Activated CD4-positive, alpha-beta T cell treated with anti-CD3 and anti-CD28 coated beads for 4 hours (primary cell): ENCODE data around the gene OTOP3.

Source experiments
- DNase-seq, 2 donors: peaks; one replicate each; pipeline ENCODE4 v3.0.0-alpha.2; 2020

Gene OTOP3

DNA sequence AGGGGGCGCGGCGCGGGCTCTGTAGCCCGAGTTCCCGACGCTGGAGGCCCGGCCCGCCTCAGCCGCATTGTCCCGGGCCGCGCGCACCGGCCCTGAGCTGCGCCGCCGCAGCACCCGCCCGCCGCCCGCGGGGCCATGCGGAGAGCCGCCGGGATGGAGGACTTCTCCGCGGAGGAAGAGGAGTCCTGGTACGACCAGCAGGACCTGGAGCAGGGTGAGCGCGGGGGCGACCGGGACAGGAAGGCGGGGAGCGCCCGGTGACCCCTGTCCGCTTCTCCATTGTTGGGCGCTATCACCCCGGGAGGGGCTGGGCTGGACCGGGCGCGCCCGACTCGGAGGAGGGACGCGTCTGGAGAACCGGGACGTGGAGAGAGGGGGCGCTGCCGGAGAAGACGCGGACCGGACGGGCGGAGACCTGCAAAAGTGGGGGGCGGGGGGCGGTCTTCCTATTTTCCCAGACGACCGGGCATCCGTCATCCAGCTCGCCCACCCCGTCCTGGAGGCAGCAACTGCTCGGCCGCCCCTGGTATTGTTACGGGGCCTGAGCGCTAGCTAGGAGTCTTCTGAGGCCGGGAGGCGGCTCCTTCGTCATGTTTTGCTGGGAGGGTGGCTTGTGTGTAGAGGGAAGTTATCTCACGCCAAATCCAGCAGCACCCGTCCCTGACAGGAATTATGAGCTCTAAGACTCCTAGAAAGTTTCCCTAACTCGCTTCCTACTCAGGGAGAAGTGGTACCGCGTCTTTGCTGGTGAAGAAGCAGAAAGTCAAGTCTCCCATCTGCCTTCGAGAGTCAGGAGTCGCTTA is 52.4 kb downstream of the OTOP3 start:
- no peak for DNase-seq

GRCh38 chr17:74990581-74991105 is 54.9 kb downstream of the OTOP3 start:
- no peak for DNase-seq

DNA sequence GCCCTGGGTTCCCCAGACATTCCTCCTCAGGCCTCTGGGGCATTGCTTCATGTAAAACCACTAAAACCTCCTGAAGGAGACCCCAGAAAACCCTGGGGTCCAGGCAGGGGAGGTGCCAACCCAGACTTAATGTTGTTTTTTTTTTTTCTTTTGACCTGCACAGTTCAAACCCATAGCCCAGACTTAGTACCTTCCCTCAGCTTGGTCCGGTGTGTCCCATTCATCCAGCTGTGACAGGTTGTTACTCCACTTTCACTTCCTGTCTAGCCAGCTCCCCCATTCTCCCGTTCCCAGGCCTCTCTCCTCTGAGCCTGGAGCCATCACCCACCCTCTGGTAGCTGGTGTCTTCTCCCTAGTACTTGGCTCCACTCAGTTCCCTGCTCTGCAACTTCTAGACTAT is 56.5 kb downstream of the OTOP3 start:
- DNase-seq: no peak

DNA sequence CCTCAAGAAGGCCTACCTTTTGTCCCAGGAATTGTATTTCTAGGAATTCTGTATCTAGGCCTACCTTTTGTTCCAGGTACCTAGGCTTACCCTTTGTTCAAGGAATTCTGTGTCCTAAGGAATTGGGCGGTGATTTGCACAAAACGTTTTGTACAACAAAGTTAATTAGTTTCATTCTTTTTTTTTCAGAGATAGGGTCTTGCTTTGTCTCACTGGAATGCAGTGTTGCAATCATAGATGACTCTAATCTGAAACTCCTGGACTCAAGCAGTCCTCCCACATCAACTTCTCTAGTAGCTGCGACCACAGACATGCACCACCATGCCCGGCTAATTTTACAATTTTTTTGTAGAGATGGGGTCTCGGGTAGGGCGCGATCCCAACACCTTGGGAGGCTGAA is 58.7 kb downstream of the OTOP3 start:
- DNase-seq: no peak

DNA sequence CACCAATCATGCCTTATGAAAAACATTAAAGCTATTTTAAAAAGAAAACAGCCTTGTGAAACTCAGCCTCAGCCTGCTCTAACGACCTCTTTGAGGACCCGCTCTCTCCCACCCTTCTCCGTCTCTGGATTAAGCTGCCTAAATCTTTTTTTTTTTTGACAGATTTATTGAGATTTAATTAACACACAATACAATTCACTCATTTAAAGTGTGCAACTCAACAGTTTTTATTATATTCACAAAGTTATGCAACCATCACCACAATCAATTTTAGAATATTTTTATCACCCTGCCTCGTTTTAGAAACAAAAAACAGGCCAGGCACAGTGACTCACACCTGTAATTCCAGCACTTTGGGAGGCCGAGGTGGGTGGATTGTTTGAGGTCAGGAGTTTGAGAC is 60.1 kb downstream of the OTOP3 start:
- no peak for DNase-seq

DNA sequence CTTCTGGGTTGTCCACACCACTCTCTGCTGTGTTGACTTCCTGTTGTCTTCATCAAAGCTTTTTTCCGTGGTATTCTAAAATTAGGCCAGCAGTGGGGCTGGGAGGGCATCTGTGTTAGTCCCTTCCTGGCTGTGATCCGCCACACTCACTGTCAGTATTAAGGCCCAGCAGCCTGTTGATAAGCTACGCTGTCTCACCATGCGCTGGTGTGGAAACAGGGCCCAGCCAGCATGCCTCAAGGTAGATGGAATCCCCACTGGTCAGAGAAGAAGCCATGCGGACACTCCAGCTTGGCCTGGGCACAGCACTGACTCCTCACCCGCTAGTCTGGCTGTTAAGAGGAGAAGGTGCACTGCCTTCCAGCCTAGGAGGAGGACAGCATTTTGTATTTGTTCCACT is 63.1 kb downstream of the OTOP3 start:
- no peak for DNase-seq

DNA sequence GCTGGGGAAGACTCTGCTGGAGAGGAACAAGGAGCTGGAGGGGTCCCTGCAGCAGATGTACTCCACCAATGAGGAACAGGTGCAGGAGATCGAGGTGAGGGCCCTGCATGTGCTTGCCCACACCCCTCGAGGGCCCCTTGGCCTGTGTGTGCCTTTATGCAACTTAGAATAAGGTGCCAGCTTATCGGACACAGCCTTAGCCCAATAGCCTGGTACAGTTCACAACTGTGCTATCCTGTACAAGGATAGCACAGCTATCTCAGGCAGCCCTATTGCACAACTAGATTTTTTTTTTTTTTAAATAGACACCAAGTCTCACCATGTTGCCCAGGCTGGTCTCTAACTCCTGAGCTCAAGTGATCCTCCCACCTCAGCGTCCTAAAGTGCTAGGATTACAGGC is 63.8 kb downstream of the OTOP3 start:
- no peak for DNase-seq
